DND-41 (cell line): ENCODE measurements around the gene LHFPL2.
"Not testable (repeated sequence)": the region's sequence is repeated elsewhere in the genome, so short reads cannot be mapped to it uniquely, and the experiment has no call there.

ENCODE experiments used
- ATAC-seq: fragments of 200-7000 bp; cut with Tn5 transposase; 3 replicates; pipeline ENCODE4 v1.9.1; 2021; ENCODE audit warnings: low read depth; ENCODE audit not compliant: insufficient read depth
- DNase-seq: peaks from one replicate; pipeline ENCODE4 v3.0.0-alpha.2; 2020
- H2AFZ ChIP-seq: 2 replicates; pipeline ENCODE4 v1.6.0; 2012; ENCODE audit warnings: low read depth, low read length
- H3K27ac ChIP-seq: 2 replicates; pipeline ENCODE4 v1.5.1; 2012; ENCODE audit warnings: low read length, inconsistent platforms
- H3K27me3 ChIP-seq: fragments of 200-600 bp; sonication (generic); 2 replicates; pipeline ENCODE4 v1.6.0; 2012; ENCODE audit warnings: low read length, mild to moderate bottlenecking, inconsistent platforms; ENCODE audit not compliant: insufficient read depth, poor library complexity
- H3K36me3 ChIP-seq: 2 replicates; pipeline ENCODE4 v1.5.1; 2012; ENCODE audit warnings: low read length, inconsistent platforms; ENCODE audit not compliant: insufficient read depth
- H3K4me1 ChIP-seq: 2 replicates; pipeline ENCODE4 v1.5.1; 2012; ENCODE audit warnings: mild to moderate bottlenecking, low read length; ENCODE audit not compliant: insufficient read depth
- H3K4me2 ChIP-seq: 2 replicates; pipeline ENCODE4 v1.6.0; 2012; ENCODE audit warnings: mild to moderate bottlenecking, moderate library complexity, low read length, inconsistent platforms; ENCODE audit not compliant: insufficient read depth
- H3K4me3 ChIP-seq, 2 experiments: fragments of 200-600 bp in 1 of 2; shearing (Covaris generic) in 1 of 2; 2 replicates each; pipeline ENCODE4 v1.5.1; 2012 to 2016; ENCODE audit warnings: inconsistent platforms in 2 of 2, low read length in 2 of 2, mild to moderate bottlenecking in 2 of 2, low read depth in 1 of 2, moderate library complexity in 1 of 2
- H3K79me2 ChIP-seq: 2 replicates; pipeline ENCODE4 v1.6.0; 2012; ENCODE audit warnings: low read length, inconsistent platforms; ENCODE audit not compliant: insufficient read depth
- H3K9ac ChIP-seq: 2 replicates; pipeline ENCODE4 v1.6.0; 2012; ENCODE audit warnings: low read depth, mild to moderate bottlenecking, inconsistent platforms, low read length, moderate library complexity
- H3K9me3 ChIP-seq: 2 replicates; pipeline ENCODE4 v1.5.1; 2012; ENCODE audit warnings: low read length, moderate library complexity, mild to moderate bottlenecking, inconsistent platforms; ENCODE audit not compliant: insufficient read depth, severe bottlenecking
- H4K20me1 ChIP-seq: 2 replicates; pipeline ENCODE4 v1.6.0; 2012; ENCODE audit warnings: low read length; ENCODE audit not compliant: insufficient read depth
- EZH2 ChIP-seq: IDR thresholded peaks from 3 replicates; pipeline ENCODE4 v1.6.1; 2012; ENCODE audit warnings: borderline replicate concordance, low read depth, mild to moderate bottlenecking, moderate library complexity, low read length, inconsistent platforms; ENCODE audit not compliant: severe bottlenecking
- TF ChIP-seq, protein P1 (sequence below): IDR thresholded peaks from 2 replicates; pipeline ENCODE4 v1.5.1; 2012; ENCODE audit warnings: borderline replicate concordance, low read length, moderate library complexity, mild to moderate bottlenecking; ENCODE audit not compliant: poor library complexity, severe bottlenecking; ENCODE audit errors: extremely low read depth

Gene LHFPL2

DNA sequence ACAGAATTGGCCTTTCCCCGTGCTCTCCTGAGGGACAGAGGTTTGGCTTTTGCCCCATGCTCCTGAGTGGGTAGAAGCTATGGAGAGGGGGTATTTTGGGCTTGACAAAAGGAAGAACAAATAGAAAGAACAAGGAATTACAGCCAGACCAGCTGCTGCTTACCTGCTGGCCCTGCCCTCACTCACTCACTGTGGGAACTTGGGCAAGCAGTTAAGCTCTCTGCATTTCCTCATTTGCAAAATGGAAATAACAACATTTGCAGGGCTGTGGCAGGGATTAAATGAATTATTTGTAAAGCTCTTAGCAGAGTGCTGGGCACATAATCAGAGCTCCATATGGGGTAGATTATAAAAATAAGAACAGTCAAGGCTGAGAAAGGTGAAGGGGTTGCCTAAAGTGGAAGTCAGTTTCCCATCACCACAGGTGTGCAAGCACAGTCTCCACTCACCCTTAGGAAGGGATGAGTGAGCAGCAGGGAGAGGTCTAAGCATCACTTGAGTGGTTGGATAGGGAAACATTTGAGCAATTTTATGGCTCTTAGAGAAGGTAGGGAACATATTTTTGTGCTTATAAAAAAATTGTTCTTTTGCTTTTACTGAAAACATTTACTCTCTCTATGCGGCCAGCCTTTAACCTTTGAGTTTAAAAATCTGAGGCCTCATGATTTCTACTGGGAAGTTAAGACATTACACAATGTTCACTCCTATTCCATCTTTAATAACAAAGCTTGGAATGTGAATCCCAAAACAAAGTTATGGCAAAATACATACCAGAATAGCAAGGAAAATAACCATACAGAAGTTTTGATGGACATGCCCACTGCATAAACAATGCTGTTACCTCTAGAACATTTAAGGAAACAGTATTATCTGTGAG, 42.8 kb upstream of the LHFPL2 start:
- Histone ChIP-seq H3K4me1 (no peaks in the 10 kb centered on the region), H2AFZ (no peak overlapping the region), H3K79me2 (no peaks in the 10 kb centered on the region), H3K36me3 (no peaks in the 10 kb centered on the region), H3K4me2 (no peak overlapping the region), H3K9me3 (no peaks in the 10 kb centered on the region), H3K27ac (no peak overlapping the region), H3K9ac (no peak overlapping the region), H3K4me3 (no peak overlapping the region), H4K20me1 (no peaks in the 10 kb centered on the region), H3K27me3 (no peaks in the 10 kb centered on the region)
- ATAC-seq (no peak), DNase-seq (no peak)
- TF ChIP-seq, protein P1, sequence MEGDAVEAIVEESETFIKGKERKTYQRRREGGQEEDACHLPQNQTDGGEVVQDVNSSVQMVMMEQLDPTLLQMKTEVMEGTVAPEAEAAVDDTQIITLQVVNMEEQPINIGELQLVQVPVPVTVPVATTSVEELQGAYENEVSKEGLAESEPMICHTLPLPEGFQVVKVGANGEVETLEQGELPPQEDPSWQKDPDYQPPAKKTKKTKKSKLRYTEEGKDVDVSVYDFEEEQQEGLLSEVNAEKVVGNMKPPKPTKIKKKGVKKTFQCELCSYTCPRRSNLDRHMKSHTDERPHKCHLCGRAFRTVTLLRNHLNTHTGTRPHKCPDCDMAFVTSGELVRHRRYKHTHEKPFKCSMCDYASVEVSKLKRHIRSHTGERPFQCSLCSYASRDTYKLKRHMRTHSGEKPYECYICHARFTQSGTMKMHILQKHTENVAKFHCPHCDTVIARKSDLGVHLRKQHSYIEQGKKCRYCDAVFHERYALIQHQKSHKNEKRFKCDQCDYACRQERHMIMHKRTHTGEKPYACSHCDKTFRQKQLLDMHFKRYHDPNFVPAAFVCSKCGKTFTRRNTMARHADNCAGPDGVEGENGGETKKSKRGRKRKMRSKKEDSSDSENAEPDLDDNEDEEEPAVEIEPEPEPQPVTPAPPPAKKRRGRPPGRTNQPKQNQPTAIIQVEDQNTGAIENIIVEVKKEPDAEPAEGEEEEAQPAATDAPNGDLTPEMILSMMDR = no peak
- no peak for TF ChIP-seq EZH2

- ATAC-seq = no peak
- no peak for DNase-seq
- Histone ChIP-seq H3K36me3 (no peaks in the 10 kb centered on the region), H3K27ac (no peak overlapping the region), H4K20me1 (no peaks in the 10 kb centered on the region), H2AFZ (no peak overlapping the region), H3K9me3 (no peaks in the 10 kb centered on the region), H3K27me3 (no peaks in the 10 kb centered on the region), H3K4me1 (no peaks in the 10 kb centered on the region), H3K79me2 (no peaks in the 10 kb centered on the region), H3K4me2 (no peak overlapping the region), H3K9ac (no peak overlapping the region), H3K4me3 (no peak overlapping the region)
- TF ChIP-seq EZH2 = no peak
- TF ChIP-seq, protein P1 = no peak
Measured at GRCh38 chr5:78690253-78690972, 41.8 kb upstream of the LHFPL2 start.

GRCh38 chr5:78689540-78690252, 41.1 kb upstream of the LHFPL2 start:
- no peaks in the 10 kb centered on the region for H3K79me2 ChIP-seq
- ATAC-seq (no peak), DNase-seq (no peak)
- no peaks in the 10 kb centered on the region for H3K4me1 ChIP-seq
- no peak overlapping the region for H2AFZ ChIP-seq
- no peaks in the 10 kb centered on the region for H3K27me3 ChIP-seq
- H3K9ac ChIP-seq = no peak overlapping the region
- H3K27ac ChIP-seq = no peak overlapping the region
- H3K9me3 ChIP-seq = no peaks in the 10 kb centered on the region
- H4K20me1 ChIP-seq = no peaks in the 10 kb centered on the region
- no peak overlapping the region for H3K4me3 ChIP-seq
- TF ChIP-seq EZH2 = no peak
- TF ChIP-seq, protein P1 = no peak
- no peaks in the 10 kb centered on the region for H3K36me3 ChIP-seq
- H3K4me2 ChIP-seq = no peak overlapping the region

DNA sequence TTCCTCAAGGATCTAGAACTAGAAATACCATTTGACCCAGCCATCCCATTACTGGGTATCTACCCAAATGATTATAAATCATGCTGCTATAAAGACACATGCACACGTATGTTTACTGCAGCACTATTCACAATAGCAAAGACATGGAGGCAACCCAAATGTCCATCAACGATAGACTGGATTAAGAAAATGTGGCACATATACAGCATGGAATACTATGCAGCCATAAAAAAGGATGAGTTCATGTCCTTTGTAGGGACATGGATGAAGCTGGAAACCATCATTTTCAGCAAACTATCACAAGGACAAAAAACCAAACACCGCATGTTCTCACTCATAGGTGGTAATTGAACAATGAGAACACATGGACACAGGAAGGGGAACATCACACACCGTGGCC, 38.9 kb upstream of the LHFPL2 start:
- DNase-seq, H3K36me3 ChIP-seq, H3K4me1 ChIP-seq, H3K79me2 ChIP-seq, H3K27me3 ChIP-seq, H4K20me1 ChIP-seq, H3K9me3 ChIP-seq, H3K4me3 ChIP-seq, H3K27ac ChIP-seq, H3K9ac ChIP-seq, ATAC-seq, H3K4me2 ChIP-seq, H2AFZ ChIP-seq: not testable (repeated sequence)

- not testable (repeated sequence) for H3K9ac ChIP-seq, ATAC-seq, H4K20me1 ChIP-seq, H2AFZ ChIP-seq, H3K4me2 ChIP-seq, H3K79me2 ChIP-seq, H3K4me1 ChIP-seq, H3K36me3 ChIP-seq, DNase-seq, H3K27me3 ChIP-seq, H3K9me3 ChIP-seq, H3K27ac ChIP-seq, H3K4me3 ChIP-seq
Measured at GRCh38 chr5:78683905-78684304, 35.3 kb upstream of the LHFPL2 start.
